H1 (cell line): Measurements from ENCODE around the gene NSDHL.

Source experiments
- POLR2A ChIP-seq, 2 experiments: IDR thresholded peaks; 1 replicate in 1 of 2; 2 replicates in 1 of 2; pipeline ENCODE4 v1.6.1; 2011; ENCODE audit warnings: low read depth in 2 of 2, low read length in 2 of 2, mild to moderate bottlenecking in 2 of 2; ENCODE audit errors: control extremely low read depth in 1 of 2
- ZNF274 ChIP-seq: IDR thresholded peaks from 2 replicates; pipeline ENCODE4 v1.7.0; 2012; ENCODE audit warnings: low read length, borderline replicate concordance; ENCODE audit errors: extremely low read depth

DNA sequence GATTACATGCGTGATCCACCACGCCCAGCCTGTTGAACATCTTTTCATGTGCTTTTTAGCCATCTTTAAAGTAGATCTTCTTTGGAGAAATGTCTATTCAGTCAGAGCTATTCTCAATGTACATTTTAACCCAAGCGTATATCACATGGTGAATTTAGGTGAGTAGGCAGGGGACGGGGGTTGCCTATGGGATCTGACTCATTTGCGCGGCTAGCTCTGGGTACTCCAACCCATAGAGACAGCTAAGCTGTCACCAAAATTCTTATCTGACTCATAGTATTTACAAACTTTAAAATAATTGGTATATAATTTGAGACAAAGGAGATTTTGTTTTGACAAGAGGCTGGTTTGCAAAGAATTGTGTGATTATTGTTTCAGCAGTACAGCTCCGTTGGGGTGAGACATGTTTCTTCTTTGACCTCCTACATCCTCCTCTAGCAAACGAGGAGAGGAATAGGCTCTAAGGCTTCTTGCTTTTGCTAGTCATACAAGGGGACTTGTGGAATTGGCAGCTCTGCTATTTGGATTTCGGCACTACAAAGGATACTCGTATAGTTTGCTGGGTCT lies 12.0 kb downstream of the NSDHL start:
- TF ChIP-seq POLR2A (IDR thresholded peaks at IDR 0.05; ENCODE audit: control extremely low read depth in 1 of 2, low read depth in 2 of 2, low read length in 2 of 2) = no peak
- TF ChIP-seq ZNF274 = no peak
